Aorta (tissue), 5 donors: ENCODE data around the gene FTO. TPM values are rescaled to one million over a fixed set of nuclear protein-coding genes. Genes with fewer than 3 reads are reported as not detected.

Source experiments
- ATAC-seq: fragments of 200-7000 bp; cut with Tn5 transposase; one replicate; pipeline ENCODE4 v1.9.1; 2022; ENCODE audit warnings: moderate library complexity; ENCODE audit not compliant: low FRiP score
- DNase-seq, 2 donors: peaks; one replicate each; pipeline ENCODE4 v3.0.0-alpha.2; 2020
- H3K27ac ChIP-seq, 2 donors: one replicate each; pipeline ENCODE4 v1.5.1; 2013; ENCODE audit warnings: low read length in 2 of 2, mild to moderate bottlenecking in 2 of 2, moderate library complexity in 2 of 2, control low read depth in 1 of 2, inconsistent platforms in 1 of 2, low read depth in 1 of 2
- H3K27me3 ChIP-seq, 2 donors: one replicate each; pipeline ENCODE4 v1.6.1; 2013; ENCODE audit warnings: control low read depth in 1 of 2, low read length in 1 of 2, mild to moderate bottlenecking in 1 of 2, moderate library complexity in 1 of 2; ENCODE audit not compliant: insufficient read depth in 2 of 2, control insufficient read depth in 1 of 2
- H3K36me3 ChIP-seq, 2 donors: one replicate each; pipeline ENCODE4 v1.6.1; 2013; ENCODE audit warnings: control low read depth in 1 of 2, low read length in 1 of 2, mild to moderate bottlenecking in 1 of 2; ENCODE audit not compliant: insufficient read depth in 2 of 2, control insufficient read depth in 1 of 2
- H3K4me1 ChIP-seq, 2 donors: one replicate each; pipeline ENCODE4 v1.6.1; 2013; ENCODE audit warnings: low read length in 2 of 2, control low read depth in 1 of 2, mild to moderate bottlenecking in 1 of 2, moderate library complexity in 1 of 2; ENCODE audit not compliant: insufficient read depth in 2 of 2, control insufficient read depth in 1 of 2
- H3K4me3 ChIP-seq, 2 donors: one replicate each; pipeline ENCODE4 v1.5.1; 2013; ENCODE audit warnings: low read length in 2 of 2, control low read depth in 1 of 2, mild to moderate bottlenecking in 1 of 2
- H3K9me3 ChIP-seq: one replicate; pipeline ENCODE4 v1.6.1; 2013; ENCODE audit warnings: mild to moderate bottlenecking, low read length; ENCODE audit not compliant: control insufficient read depth
- WGBS, 2 donors: extraction: QIAGEN DNeasy Blood & Tissue Kit; methylation state at CpG; one replicate each; pipeline ENCODE4 v1.1.7; 2013; 5-methylcytosine and 5-hydroxymethylcytosine counted together
- intact Hi-C, 2 donors: fragments of 100-400 bp; cut with DNase I; formaldehyde crosslinking; loops; one replicate each; pipeline versions ENCODE4 v1.14.2 to v1.15.0; 2022
- polyA plus RNA-seq, 2 donors: library from polyadenylated mRNA; stranded (reverse); fragments of 200-250 nt; gene quantifications; one replicate each; pipeline ENCODE4 v1.2.3, GENCODE V29; 2013
- total RNA-seq, 2 donors: library from RNA; stranded (reverse); fragmentation: NEBNext Ultra II Directional; extraction: Animal tissue kit (Norgen Biotek cat#: 25700); gene quantifications; one replicate each; pipeline ENCODE4 v1.2.1, GENCODE V29; 2021
- donor health status: healthy with polysubstance abuse.
- donor health status: Bipolar disorder and iron deficiency.
- donor health status: DM: no; HTN: no; CAD: no.
- donor health status: DM: no; HTN: no; CAD: no.
- donor health status: DM: yes; HTN: yes; CAD: no.

FTO gene
- total and polyA plus RNA-seq, 4 donors, result 17.9 to 97.7 (median 55.6) TPM

DNA sequence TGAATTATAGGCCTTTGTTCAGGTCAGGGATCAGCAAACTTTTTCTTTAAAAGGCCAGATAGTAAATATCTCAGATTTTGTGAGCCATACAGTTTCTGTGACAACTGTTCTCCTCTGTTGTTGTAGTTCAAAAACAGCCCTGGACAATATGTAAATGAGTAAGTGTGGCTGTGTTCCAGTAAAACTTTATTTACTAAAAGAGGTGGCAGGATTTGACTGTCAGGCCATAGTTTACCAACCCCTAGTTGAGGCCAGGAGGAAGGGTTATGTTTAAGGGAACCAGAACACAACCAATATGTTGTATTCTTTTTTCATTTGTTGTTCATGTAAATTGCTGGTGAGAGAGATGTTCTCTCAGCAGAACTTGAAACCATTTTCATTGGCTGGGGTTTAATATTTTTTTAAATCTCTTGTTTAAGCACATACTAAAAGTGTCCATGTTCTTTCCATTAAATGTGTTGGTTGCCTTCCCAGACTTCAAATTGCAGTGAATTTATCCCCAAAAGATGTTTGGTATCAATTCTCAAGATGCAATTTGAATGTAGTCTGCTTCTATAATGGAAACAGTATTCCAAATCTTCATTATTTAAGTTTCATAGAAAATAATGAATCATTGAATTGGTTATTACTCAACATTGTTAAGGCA, 260.3 kb downstream of the FTO start:
- Histone ChIP-seq H3K4me3 (no peak overlapping the region), H3K4me1 (peaks cover 4 to 17% of the 10 kb centered on the region in 2 donors), H3K9me3 (no peaks in the 10 kb centered on the region), H3K27me3 (no peaks in the 10 kb centered on the region), H3K36me3 (peaks cover 0 to 2% of the 10 kb centered on the region in 2 donors), H3K27ac (no peak overlapping the region)
- ATAC-seq (no peak), DNase-seq (no peak)
- intact Hi-C loops, result no loop called here

DNA sequence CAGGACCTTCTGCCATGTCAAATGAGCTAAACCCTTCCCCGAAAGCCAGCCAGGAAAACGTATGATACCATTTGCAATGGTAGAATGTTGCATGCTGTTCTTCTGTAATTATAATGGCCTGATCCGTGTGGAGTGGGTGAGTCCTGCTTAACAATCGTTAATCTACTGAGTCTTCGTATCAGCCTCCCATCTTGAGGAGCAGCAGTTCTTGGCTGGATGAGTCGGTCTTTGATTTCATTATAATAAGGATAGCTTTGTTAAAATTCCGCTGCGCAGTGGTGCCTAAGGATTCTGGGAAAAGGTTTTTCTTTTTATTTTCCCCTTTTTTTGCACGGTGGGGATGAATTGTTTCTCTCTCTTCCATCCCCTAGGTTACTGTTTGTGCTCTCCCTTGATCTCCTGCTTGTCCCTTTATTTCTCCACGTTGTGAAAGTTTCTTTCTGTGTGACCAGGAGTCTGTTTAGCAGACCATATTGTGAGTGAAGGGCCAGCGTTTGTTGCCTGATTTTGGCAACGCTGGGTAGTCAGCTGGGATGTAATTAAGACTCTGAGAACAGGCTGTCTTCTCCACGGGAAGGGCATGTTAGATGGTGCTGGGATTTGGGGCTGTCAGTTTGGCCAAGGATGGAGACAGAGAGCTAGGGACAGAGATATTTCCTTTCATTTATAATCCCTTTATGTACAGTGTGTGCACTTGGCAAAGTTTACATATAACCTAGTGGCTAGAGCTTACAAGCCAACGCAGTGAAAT, 263.0 kb downstream of the FTO start:
- H3K9me3 ChIP-seq, result no peaks in the 10 kb centered on the region
- peaks cover 4 to 17% of the 10 kb centered on the region in 2 donors for H3K4me1 ChIP-seq
- no peaks in the 10 kb centered on the region for H3K27me3 ChIP-seq
- DNase-seq (no peak), ATAC-seq (no peak)
- WGBS, 2 donors, result 72 to 79% methylated on average over 14 of the region's 14 CpGs
- H3K4me3 ChIP-seq, result no peak overlapping the region
- H3K27ac ChIP-seq, result no peak overlapping the region
- H3K36me3 ChIP-seq, result no peaks in the 10 kb centered on the region
- intact Hi-C loops, result no loop called here

DNA sequence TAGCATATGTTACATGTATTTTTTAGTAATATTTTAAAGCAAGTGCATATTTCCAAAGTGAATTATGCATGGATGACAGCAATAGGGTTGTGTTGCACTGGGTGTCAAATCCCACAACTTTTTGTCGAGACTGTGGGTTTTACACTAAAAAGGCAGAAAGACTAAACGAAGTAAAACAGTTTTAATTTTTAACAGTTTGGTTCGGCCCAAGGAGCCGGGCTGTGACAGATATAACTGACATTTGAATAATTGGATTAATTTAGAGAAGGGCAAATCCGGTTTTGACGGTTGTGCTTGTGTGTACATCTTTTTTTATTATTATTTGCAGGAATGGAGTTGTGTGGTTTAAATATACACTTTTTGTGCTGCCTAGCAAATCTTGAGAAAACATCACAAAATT, 263.6 kb downstream of the FTO start:
- H3K4me3 ChIP-seq, result no peak overlapping the region
- no peak overlapping the region for H3K27ac ChIP-seq
- DNase-seq (no peak), ATAC-seq (no peak)
- no peaks in the 10 kb centered on the region for H3K36me3 ChIP-seq
- H3K4me1 ChIP-seq, result peaks cover 4 to 17% of the 10 kb centered on the region in 2 donors
- H3K27me3 ChIP-seq, result no peaks in the 10 kb centered on the region
- H3K9me3 ChIP-seq, result no peaks in the 10 kb centered on the region
- intact Hi-C loops, result no loop called here
- WGBS, 2 donors, result 96% methylated on average over 6 of the region's 6 CpGs

DNA sequence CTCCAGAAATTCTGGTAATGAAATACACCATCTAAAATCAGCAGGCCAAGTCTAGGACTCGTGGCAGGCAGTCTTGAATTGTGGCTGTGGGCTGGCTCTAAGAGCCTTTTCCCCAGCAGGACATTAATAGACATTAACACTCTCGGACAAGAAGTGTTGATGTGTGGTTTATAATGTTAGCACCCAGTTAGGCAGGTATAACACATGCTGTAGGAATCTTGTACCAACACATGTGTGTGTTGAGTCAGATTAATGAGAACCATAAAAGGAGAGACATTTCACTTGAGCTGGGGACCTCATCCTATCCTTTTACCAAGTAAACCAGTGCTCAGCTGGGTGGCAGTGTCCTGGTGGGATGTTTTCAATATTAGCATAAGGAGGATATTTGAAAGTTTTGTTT, 264.5 kb downstream of the FTO start:
- no peaks in the 10 kb centered on the region for H3K27me3 ChIP-seq
- H3K4me3 ChIP-seq, result no peak overlapping the region
- 56 to 66% methylated on average over 2 of the region's 2 CpGs for WGBS, 2 donors
- H3K36me3 ChIP-seq, result no peaks in the 10 kb centered on the region
- H3K9me3 ChIP-seq, result no peaks in the 10 kb centered on the region
- H3K4me1 ChIP-seq, result peaks cover 4 to 17% of the 10 kb centered on the region in 2 donors
- DNase-seq (no peak), ATAC-seq (no peak)
- no peak overlapping the region for H3K27ac ChIP-seq
- intact Hi-C loops, result no loop called here

DNA sequence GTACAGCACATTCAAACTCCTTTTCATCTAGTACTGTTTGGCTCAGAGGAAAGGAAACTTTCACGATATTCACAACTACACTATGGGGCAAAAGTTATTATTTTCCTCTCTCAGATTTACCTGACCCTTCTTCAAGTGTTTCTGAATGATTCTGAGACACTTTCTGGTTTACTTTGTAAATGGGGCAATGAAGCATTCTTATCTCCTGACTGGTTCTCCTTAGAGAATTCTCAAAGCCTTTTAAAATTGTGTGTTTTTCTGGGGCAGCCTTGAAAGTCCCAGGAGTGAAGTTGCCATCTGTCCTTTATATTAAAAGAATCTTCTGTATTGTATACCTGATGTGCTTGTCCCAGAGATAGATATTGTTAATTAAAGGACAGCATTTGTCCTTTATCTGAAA, 264.9 kb downstream of the FTO start:
- DNase-seq, result no peak
- H3K36me3 ChIP-seq, result no peaks in the 10 kb centered on the region
- intact Hi-C loops, result no loop called here
- WGBS, 2 donors, result 52 to 73% methylated on average over 1 of the region's 1 CpG
- H3K4me1 ChIP-seq, result peaks cover 4 to 17% of the 10 kb centered on the region in 2 donors
- no peak for ATAC-seq
- H3K27me3 ChIP-seq, result no peaks in the 10 kb centered on the region
- no peak overlapping the region for H3K4me3 ChIP-seq
- H3K27ac ChIP-seq, result no peak overlapping the region
- no peaks in the 10 kb centered on the region for H3K9me3 ChIP-seq

DNA sequence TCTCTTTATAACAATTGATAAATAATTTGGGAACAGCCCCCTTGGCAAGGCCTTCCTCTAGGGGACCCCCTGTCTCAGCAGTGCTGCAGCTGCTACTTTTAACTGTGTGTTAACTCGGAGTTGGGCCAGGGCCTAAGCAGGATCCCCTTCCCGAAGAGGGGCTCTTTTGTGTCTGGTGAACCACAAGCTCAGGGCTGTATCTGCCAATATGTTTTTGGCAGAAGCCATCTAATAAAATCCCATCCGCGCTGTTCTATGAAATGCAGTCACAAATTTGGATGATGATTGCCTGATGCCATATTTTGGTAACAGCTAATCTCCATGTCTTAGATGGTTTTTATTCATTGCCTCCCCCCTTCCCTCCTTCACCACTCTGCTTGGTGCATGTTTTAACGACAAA, 267.7 kb downstream of the FTO start:
- peaks cover 4 to 13% of the 10 kb centered on the region in 2 donors for H3K4me1 ChIP-seq
- 96% methylated on average over 5 of the region's 5 CpGs for WGBS, 2 donors
- DNase-seq (no peak), ATAC-seq (no peak)
- H3K27ac ChIP-seq, result no peak overlapping the region
- intact Hi-C loops, result no loop called here
- H3K4me3 ChIP-seq, result no peak overlapping the region
- no peaks in the 10 kb centered on the region for H3K9me3 ChIP-seq
- H3K36me3 ChIP-seq, result no peaks in the 10 kb centered on the region
- H3K27me3 ChIP-seq, result no peaks in the 10 kb centered on the region

DNA sequence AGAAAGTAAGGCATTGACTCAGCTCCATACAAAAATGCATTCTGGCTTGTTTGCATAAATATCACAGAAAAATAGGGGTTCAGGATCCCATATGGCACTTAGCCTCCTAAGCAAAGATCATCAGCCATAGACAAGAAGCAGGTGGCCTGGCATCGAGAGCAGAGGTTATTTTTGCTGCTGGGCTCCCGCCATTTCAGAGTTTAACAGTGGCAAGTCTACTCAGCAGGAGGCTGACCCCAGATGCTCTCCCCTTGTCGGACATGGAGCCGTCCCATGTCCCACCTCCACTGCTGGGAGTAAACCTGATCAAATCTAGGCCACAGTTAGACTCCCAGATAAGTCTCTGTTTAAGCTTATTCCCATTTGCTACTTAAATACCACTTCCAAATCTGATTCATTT, 269.1 kb downstream of the FTO start:
- no peak overlapping the region for H3K27ac ChIP-seq
- H3K36me3 ChIP-seq, result no peaks in the 10 kb centered on the region
- no peaks in the 10 kb centered on the region for H3K9me3 ChIP-seq
- DNase-seq (no peak), ATAC-seq (no peak)
- H3K4me3 ChIP-seq, result no peak overlapping the region
- peaks cover 4 to 6% of the 10 kb centered on the region in 2 donors for H3K4me1 ChIP-seq
- WGBS, 2 donors, result 86 to 91% methylated on average over 4 of the region's 4 CpGs
- intact Hi-C loops, result no loop called here
- H3K27me3 ChIP-seq, result no peaks in the 10 kb centered on the region

DNA sequence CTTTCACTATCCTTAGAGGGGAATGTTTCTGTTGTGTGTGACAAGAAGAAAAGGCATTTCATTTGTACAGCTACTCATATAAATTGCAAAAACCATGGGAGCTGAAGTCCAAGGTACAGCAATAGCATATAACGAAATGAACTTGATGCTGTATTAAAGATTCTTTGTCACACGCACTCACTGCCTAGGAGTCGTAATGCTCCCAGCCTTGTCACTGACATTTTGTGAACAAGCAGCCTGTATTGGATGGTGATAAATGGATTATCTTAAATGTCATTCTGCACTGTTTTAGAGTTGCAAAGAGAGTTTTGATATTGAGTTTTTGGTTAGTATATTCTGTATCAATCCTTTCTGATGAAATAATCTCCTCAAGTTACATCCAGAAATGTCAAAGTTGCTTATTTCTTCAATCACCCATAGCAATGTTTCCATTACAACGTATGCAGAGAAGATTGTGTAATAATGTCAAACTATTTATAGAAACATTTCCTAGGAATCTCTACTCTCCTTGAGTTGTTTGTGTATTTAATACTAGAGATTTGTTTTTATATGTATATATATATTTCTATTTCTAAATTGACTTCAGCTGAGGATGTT, 270.6 kb downstream of the FTO start:
- intact Hi-C loops, result no loop called here
- Histone ChIP-seq H3K36me3 (no peaks in the 10 kb centered on the region), H3K4me3 (no peak overlapping the region), H3K27ac (no peak overlapping the region), H3K4me1 (no peaks in the 10 kb centered on the region), H3K9me3 (no peaks in the 10 kb centered on the region), H3K27me3 (no peaks in the 10 kb centered on the region)
- ATAC-seq (no peak), DNase-seq (no peak)
- WGBS, 2 donors, result 77 to 79% methylated on average over 4 of the region's 4 CpGs

DNA sequence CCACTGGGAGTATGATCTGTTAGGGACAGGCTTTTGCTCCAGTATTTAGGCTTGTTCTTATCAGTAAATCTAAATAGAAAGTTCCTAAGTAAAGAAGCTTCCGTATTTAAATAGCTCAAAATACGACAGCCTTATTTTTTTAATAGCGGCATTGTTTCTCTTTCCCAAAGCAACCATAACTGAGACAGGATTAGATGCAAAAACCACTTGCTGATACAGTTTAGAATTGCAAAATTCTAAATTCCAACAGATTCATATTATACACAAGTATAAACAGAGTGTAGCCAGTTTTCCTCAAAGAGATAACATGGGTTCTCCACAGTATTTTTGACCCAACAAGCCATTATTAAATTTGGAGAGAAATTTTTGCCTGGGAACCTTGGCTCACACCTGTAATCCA, 276.7 kb downstream of the FTO start:
- ATAC-seq (no peak), DNase-seq (no peak)
- 74 to 79% methylated on average over 3 of the region's 3 CpGs for WGBS, 2 donors
- Histone ChIP-seq H3K4me1 (no peaks in the 10 kb centered on the region), H3K27me3 (no peaks in the 10 kb centered on the region), H3K27ac (no peak overlapping the region), H3K4me3 (no peak overlapping the region), H3K9me3 (no peaks in the 10 kb centered on the region), H3K36me3 (no peaks in the 10 kb centered on the region)
- intact Hi-C loops, result no loop called here
